ENCODE data around the gene LRRTM2.

The LRRTM2 gene

GRCh38 chr5:138901716-138902115 lies 26.6 kb upstream of the LRRTM2 start:
- Histone ChIP-seq H3K9ac (ENCODE audit: low read length) (no peak overlapping the region), H3F3A (ENCODE audit: insufficient read depth, low read length) (no peaks in the 10 kb centered on the region), H3K4me1 (ENCODE audit: insufficient read depth, low read length, severe bottlenecking) (no peaks in the 10 kb centered on the region), H3K9me2 (ENCODE audit: low read depth, low read length) (no peaks in the 10 kb centered on the region), H3K27me3 (ENCODE audit: insufficient read depth, low read length) (no peaks in the 10 kb centered on the region), H3K27ac (ENCODE audit: low read depth, low read length, poor library complexity, severe bottlenecking) (no peak overlapping the region), H3K9me3 (ENCODE audit: low read length) (no peaks in the 10 kb centered on the region), H3K4me2 (ENCODE audit: low read length) (no peak overlapping the region), H3K79me2 (ENCODE audit: insufficient read depth, low read length) (no peaks in the 10 kb centered on the region), H3K36me3 (ENCODE audit: insufficient read depth, low read length) (no peaks in the 10 kb centered on the region), H3K4me3 (ENCODE audit: low read depth, low read length, poor library complexity, severe bottlenecking) (no peak overlapping the region), H4K20me1 (ENCODE audit: insufficient read depth, low read length) (no peaks in the 10 kb centered on the region), H2AFZ (ENCODE audit: low read length) (no peak overlapping the region)
- TF ChIP-seq CTCF (IDR thresholded peaks at IDR 0.05; ENCODE audit: low read length) = no peak

GRCh38 chr5:138900281-138900965 lies 25.3 kb upstream of the LRRTM2 start:
- Histone ChIP-seq H3K9ac (ENCODE audit: low read length) (no peak overlapping the region), H3K36me3 (ENCODE audit: insufficient read depth, low read length) (no peaks in the 10 kb centered on the region), H2AFZ (ENCODE audit: low read length) (no peak overlapping the region), H3F3A (ENCODE audit: insufficient read depth, low read length) (no peaks in the 10 kb centered on the region), H3K27ac (ENCODE audit: low read depth, low read length, poor library complexity, severe bottlenecking) (no peak overlapping the region), H3K27me3 (ENCODE audit: insufficient read depth, low read length) (no peaks in the 10 kb centered on the region), H4K20me1 (ENCODE audit: insufficient read depth, low read length) (no peaks in the 10 kb centered on the region), H3K4me1 (ENCODE audit: insufficient read depth, low read length, severe bottlenecking) (no peaks in the 10 kb centered on the region), H3K4me2 (ENCODE audit: low read length) (no peak overlapping the region), H3K9me3 (ENCODE audit: low read length) (no peaks in the 10 kb centered on the region), H3K79me2 (ENCODE audit: insufficient read depth, low read length) (no peaks in the 10 kb centered on the region), H3K4me3 (ENCODE audit: low read depth, low read length, poor library complexity, severe bottlenecking) (no peak overlapping the region), H3K9me2 (ENCODE audit: low read depth, low read length) (no peaks in the 10 kb centered on the region)
- no peak for TF ChIP-seq CTCF (IDR thresholded peaks at IDR 0.05; ENCODE audit: low read length)
- TF ChIP-seq EZH2 (IDR thresholded peaks at IDR 0.05; ENCODE audit: borderline replicate concordance, low read length) = no peak

- no peaks in the 10 kb centered on the region for H3F3A ChIP-seq (ENCODE audit: insufficient read depth, low read length)
- no peaks in the 10 kb centered on the region for H3K9me3 ChIP-seq (ENCODE audit: low read length)
- no peaks in the 10 kb centered on the region for H3K4me1 ChIP-seq (ENCODE audit: insufficient read depth, low read length, severe bottlenecking)
- no peak overlapping the region for H3K4me2 ChIP-seq (ENCODE audit: low read length)
- H3K4me3 ChIP-seq (ENCODE audit: low read depth, low read length, poor library complexity, severe bottlenecking) = no peak overlapping the region
- H3K36me3 ChIP-seq (ENCODE audit: insufficient read depth, low read length) = no peaks in the 10 kb centered on the region
- no peak overlapping the region for H3K27ac ChIP-seq (ENCODE audit: low read depth, low read length, poor library complexity, severe bottlenecking)
- no peaks in the 10 kb centered on the region for H4K20me1 ChIP-seq (ENCODE audit: insufficient read depth, low read length)
- no peak overlapping the region for H2AFZ ChIP-seq (ENCODE audit: low read length)
- H3K27me3 ChIP-seq (ENCODE audit: insufficient read depth, low read length) = no peaks in the 10 kb centered on the region
- no peaks in the 10 kb centered on the region for H3K9me2 ChIP-seq (ENCODE audit: low read depth, low read length)
- H3K79me2 ChIP-seq (ENCODE audit: insufficient read depth, low read length) = no peaks in the 10 kb centered on the region
- no peak for TF ChIP-seq CTCF (IDR thresholded peaks at IDR 0.05; ENCODE audit: low read length)
- TF ChIP-seq EZH2 (IDR thresholded peaks at IDR 0.05; ENCODE audit: borderline replicate concordance, low read length) = no peak
- H3K9ac ChIP-seq (ENCODE audit: low read length) = no peak overlapping the region
These were observed 23.6 kb upstream of the LRRTM2 start for GRCh38 chr5:138898742-138899141.
